ENCODE measurements around the gene PLEKHA6.
A peak's percentile ranks its signal among the peaks of the same experiment; 100 is the strongest.

PLEKHA6 gene

DNA sequence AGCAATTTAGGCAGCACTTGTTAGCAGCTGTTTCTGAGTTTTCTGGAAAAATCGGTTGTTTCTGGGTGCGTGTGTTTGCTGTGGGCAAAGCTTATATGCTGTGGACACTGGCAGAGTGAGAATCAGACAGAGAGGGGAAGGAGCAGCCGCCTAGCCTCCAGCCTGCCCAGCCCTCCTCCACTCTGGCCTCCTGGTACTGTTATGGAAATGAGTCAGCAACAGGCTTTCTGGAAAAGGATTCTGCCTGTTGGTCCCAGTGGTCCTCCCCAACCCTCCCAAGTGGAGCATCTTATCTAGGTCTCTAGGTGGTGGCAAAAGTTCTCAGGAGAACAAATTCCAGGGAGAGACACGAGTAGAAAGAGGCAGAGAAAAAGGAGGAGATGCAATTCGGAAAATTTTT is 103.8 kb downstream of the PLEKHA6 start:
- ChIA-PET POLR2A (ENCODE audit: low non-redundant PET) (interaction anchor here (0.6 kb wide), 1 partner anchor 9 kb away, joined by 3 read pairs; no protein-coding TSS in a partner anchor), CTCF (interaction anchor here (1.1 to 3.5 kb wide), 4 partner anchors 45 to 108 kb away, joined by 3 to 20 read pairs (median 10); no protein-coding TSS in a partner anchor)
- TF ChIP-seq CTCF (conservative IDR thresholded peaks at IDR 0.05; ENCODE audit: low read depth): no peak
- H3K27ac ChIP-seq: no peak overlapping the region
- no peak for DNase-seq (ENCODE audit: low spot score)

GRCh38 chr1:204255225-204255624 is 104.5 kb downstream of the PLEKHA6 start:
- no peak overlapping the region for H3K27ac ChIP-seq
- no peak for DNase-seq (ENCODE audit: low spot score)
- CTCF ChIA-PET: interaction anchor here (0.6 to 3.5 kb wide), 7 partner anchors 17 to 254 kb away, joined by 3 to 20 read pairs (median 3); no protein-coding TSS in a partner anchor
- POLR2A ChIA-PET (ENCODE audit: low non-redundant PET): no interaction called here
- TF ChIP-seq CTCF (conservative IDR thresholded peaks at IDR 0.05; ENCODE audit: low read depth): no peak

GRCh38 chr1:204254031-204254661 is 105.6 kb downstream of the PLEKHA6 start:
- TF ChIP-seq CTCF (conservative IDR thresholded peaks at IDR 0.05; ENCODE audit: low read depth): no peak
- ChIA-PET CTCF (interaction anchor here (0.7 to 3.5 kb wide), 7 partner anchors 40 to 144 kb away, joined by 3 to 20 read pairs (median 3); no protein-coding TSS in a partner anchor), POLR2A (ENCODE audit: low non-redundant PET) (interaction anchor here (0.5 to 0.7 kb wide), 2 partner anchors 38 to 107 kb away, joined by 5 to 6 read pairs; no protein-coding TSS in a partner anchor)
- DNase-seq (ENCODE audit: low spot score): peak; percentile 50
- H3K27ac ChIP-seq: no peak overlapping the region

GRCh38 chr1:204251926-204252689 is 107.6 kb downstream of the PLEKHA6 start:
- TF ChIP-seq CTCF (conservative IDR thresholded peaks at IDR 0.05; ENCODE audit: low read depth): no peak
- DNase-seq (ENCODE audit: low spot score): no peak
- ChIA-PET CTCF (interaction anchor here (0.9 kb wide), 1 partner anchor 111 kb away, joined by 3 read pairs; no protein-coding TSS in a partner anchor), POLR2A (ENCODE audit: low non-redundant PET) (no interaction called here)
- H3K27ac ChIP-seq: no peak overlapping the region

- TF ChIP-seq CTCF (conservative IDR thresholded peaks at IDR 0.05; ENCODE audit: low read depth): no peak
- CTCF ChIA-PET: interaction anchor here (0.9 kb wide), 1 partner anchor 112 kb away, joined by 3 read pairs; no protein-coding TSS in a partner anchor
- H3K27ac ChIP-seq: no peak overlapping the region
- DNase-seq (ENCODE audit: low spot score): no peak
- POLR2A ChIA-PET (ENCODE audit: low non-redundant PET): no interaction called here
These were observed 108.4 kb downstream of the PLEKHA6 start for GRCh38 chr1:204251286-204251685.

DNA sequence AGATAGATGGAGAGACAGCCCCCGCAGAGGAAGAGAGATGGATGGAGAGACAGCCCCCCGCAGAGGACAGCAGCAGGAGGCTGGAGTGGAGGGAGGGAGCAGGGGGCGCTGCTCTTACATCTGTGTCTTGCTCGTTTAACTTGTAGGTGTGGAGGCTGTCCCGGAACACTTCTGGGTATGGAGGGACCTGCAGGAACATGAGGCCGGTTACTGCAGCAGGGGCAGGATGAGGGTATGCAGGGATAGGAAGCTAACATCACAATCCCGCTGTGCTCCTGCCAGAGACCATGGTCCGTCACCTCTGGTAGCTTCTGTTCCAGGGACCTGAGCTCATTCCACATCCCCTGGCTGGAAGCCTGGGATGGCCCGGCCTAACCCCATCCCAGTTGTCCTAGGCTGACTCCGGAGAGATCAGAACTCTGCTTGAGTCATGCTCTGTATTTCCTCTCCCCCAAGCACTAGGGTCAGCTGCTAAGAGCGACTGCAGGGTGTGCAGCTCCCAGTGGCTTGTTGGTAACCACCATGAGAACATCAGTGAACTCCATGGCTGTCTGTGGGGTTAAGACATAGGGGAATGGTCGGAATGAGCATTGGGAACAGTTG is 109.2 kb downstream of the PLEKHA6 start:
- POLR2A ChIA-PET (ENCODE audit: low non-redundant PET): no interaction called here

More for the DNA sequence above, 109.2 kb downstream of the PLEKHA6 start:
- CTCF ChIA-PET: interaction anchor here (0.5 kb wide), 1 partner anchor 45 kb away, joined by 4 read pairs; no protein-coding TSS in a partner anchor
- H3K27ac ChIP-seq: no peak overlapping the region
- TF ChIP-seq CTCF (conservative IDR thresholded peaks at IDR 0.05; ENCODE audit: low read depth): no peak
- DNase-seq (ENCODE audit: low spot score): no peak
